Activated T-helper 17 cell treated with anti-CD3 and anti-CD28 coated beads, Interleukin-2, amount 50 U/mL, for 72 hours (primary cell): ENCODE results near the gene SCYL1. TPM values are rescaled to one million over a fixed set of nuclear protein-coding genes. Genes with fewer than 3 reads are reported as not detected.
A peak's percentile ranks its signal among the peaks of the same experiment; 100 is the strongest.

Experiments
- ATAC-seq: fragments of 150-1000 bp; cut with Tn5 transposase; replicated peaks from 2 replicates; pipeline ENCODE4 v1.10.0; 2021; ENCODE audit warnings: mild to moderate bottlenecking, moderate library complexity
- H3K27ac Mint-ChIP-seq: one replicate; pipeline ENCODE4 v1.8.0; 2022; ENCODE audit warnings: mixed read lengths
- H3K27me3 Mint-ChIP-seq: one replicate; pipeline ENCODE4 v1.8.0; 2022; ENCODE audit warnings: mixed read lengths
- H3K36me3 Mint-ChIP-seq: one replicate; pipeline ENCODE4 v1.8.0; 2022; ENCODE audit warnings: low read depth, mild to moderate bottlenecking, mixed read lengths
- H3K4me1 Mint-ChIP-seq: one replicate; pipeline ENCODE4 v1.8.0; 2022; ENCODE audit warnings: mixed read lengths
- H3K4me3 Mint-ChIP-seq: one replicate; pipeline ENCODE4 v1.8.0; 2022; ENCODE audit warnings: mild to moderate bottlenecking, mixed read lengths
- H3K9me3 Mint-ChIP-seq: one replicate; pipeline ENCODE4 v1.8.0; 2022; ENCODE audit warnings: mixed read lengths
- total RNA-seq, 2 donors: library from RNA; stranded (reverse); gene quantifications; one replicate each; pipeline ENCODE4 v1.2.3, GENCODE V29; 2022

The SCYL1 gene
- 10 to 100 TPM; 80.4 to 86.8 TPM for total RNA-seq

DNA sequence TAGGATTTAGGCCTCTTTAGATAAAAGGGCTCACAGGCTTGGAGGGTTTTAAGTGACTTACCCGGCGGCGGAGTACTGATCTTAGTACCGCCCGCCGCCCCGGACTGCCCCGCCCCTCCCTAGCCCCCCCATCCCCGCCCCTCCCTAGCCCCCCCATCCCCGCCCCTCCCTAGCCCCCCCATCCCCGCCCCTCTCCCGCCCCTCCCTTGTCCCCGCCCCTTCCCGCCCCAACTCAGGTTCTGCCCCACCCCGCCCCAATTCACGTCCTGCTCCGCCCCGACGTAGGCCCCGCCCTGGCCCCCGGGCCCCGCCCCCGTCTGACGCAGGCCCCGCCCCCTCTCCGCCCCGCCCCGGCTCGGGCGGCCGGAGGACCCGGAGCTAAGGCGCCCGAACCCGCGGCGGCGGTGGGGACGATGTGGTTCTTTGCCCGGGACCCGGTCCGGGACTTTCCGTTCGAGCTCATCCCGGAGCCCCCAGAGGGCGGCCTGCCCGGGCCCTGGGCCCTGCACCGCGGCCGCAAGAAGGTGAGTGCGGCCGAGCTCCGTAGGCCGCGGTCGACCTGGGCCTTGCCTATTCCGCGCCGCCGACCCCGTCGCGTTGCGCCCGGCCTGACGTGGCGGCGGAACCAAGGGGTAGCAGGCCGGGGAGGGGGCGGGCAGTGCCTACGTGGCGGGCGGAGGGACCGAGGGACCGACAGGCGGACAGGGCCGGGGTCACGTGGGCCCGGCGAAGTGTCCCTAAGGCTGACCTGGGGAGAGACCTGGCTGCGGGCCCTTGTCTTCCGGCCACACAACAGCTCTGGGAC, at the start of gene SCYL1:
TSS of gene SCYL1 (plus strand) at position 343 of the 805 bp plus-strand sequence. CDS start at position 414, 71 bp downstream.
- H3K36me3 Mint-ChIP-seq = peaks cover 36% of the 10 kb centered on the region
- H3K27me3 Mint-ChIP-seq = no peaks in the 10 kb centered on the region
- H3K4me3 Mint-ChIP-seq = peak within 1 kb of the TSS; percentile 89
- H3K9me3 Mint-ChIP-seq = no peaks in the 10 kb centered on the region
- peaks cover 34% of the 10 kb centered on the region for H3K4me1 Mint-ChIP-seq
- peak; percentile 90 for ATAC-seq
- H3K27ac Mint-ChIP-seq = peak within 1 kb of the TSS; percentile 91

DNA sequence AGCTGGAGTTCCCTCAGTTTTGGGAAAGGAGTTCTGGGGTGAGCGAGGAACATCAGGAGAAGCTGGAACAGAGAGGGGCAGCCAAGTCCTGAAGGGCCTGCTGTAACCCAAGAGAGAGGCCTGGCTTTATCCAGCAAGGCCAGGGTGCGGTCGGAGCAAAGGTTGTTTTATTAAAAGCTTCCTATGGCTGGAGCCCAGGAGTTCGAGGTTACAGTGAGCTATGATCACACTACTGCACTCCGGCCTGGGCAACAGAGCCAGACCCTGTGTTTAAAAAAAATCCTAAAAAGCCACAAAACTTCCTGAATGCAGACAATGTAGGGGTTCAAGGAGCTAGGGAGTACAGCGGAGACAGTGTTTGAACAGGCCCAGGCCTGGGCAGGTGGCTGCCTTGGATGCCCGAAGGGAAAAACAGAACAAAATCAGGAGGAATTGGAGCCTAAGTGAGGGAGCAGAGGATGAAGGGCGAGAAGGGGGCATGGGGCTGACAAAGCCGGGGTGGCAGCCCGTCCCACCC, 48.2 kb upstream of the SCYL1 start:
- Mint-ChIP-seq H3K4me1 (peaks cover 11% of the 10 kb centered on the region), H3K27me3 (no peaks in the 10 kb centered on the region), H3K4me3 (peak overlapping the region; percentile 93), H3K27ac (peak overlapping the region; percentile 97), H3K9me3 (no peaks in the 10 kb centered on the region), H3K36me3 (peaks cover 16% of the 10 kb centered on the region)
- ATAC-seq = no peak

- H3K36me3 Mint-ChIP-seq = peaks cover 16% of the 10 kb centered on the region
- peak overlapping the region; percentile 97 for H3K27ac Mint-ChIP-seq
- H3K9me3 Mint-ChIP-seq = no peaks in the 10 kb centered on the region
- peak; percentile 93 for ATAC-seq
- H3K4me3 Mint-ChIP-seq = peak overlapping the region; percentile 93
- no peaks in the 10 kb centered on the region for H3K27me3 Mint-ChIP-seq
- H3K4me1 Mint-ChIP-seq = peaks cover 5% of the 10 kb centered on the region
These were observed 47.5 kb upstream of the SCYL1 start for GRCh38 chr11:65477149-65477965.

DNA sequence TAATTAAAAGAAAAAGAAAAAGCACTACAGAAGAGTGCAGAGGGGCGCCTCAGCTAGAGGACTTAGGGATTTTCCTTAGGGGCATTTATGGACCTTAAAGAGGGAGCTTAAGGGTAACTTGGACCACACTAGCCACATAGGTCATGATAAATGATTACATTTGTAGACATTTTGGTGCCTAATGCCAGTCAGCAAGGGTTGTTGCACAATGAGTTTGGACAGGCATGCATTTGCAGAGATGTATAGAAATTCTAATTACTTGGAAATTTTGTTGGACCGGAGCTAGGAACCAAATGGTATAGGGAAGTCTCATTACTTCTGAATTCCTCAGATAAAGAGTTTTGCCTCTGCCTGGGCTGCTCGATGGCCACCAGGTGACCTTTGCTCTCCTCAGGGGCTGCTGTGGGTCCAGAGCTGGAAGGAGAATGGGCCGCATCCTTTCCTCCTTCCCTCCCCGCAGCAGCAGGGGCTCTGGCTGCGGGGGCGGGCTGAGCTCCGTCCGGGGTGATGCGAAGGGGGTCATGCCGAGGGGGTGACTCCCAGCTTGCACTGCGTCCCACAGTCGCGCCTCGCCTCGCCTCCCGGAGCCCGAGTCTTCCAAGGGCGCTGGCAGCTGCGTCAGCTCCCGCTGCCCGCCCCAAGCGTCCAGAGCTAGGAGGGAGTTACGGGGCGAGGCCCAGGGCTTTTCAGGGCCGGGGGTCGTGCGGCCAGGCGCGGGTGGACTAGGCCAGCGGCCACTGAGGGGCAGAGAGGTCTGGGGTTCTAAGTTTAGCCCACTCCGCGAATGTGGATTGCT, 46.3 kb upstream of the SCYL1 start:
- H3K36me3 Mint-ChIP-seq = peaks cover 16% of the 10 kb centered on the region
- H3K27ac Mint-ChIP-seq = peak overlapping the region; percentile 97
- no peaks in the 10 kb centered on the region for H3K9me3 Mint-ChIP-seq
- H3K4me3 Mint-ChIP-seq = peak overlapping the region; percentile 93
- no peaks in the 10 kb centered on the region for H3K27me3 Mint-ChIP-seq
- peaks cover 5% of the 10 kb centered on the region for H3K4me1 Mint-ChIP-seq
- ATAC-seq = no peak

DNA sequence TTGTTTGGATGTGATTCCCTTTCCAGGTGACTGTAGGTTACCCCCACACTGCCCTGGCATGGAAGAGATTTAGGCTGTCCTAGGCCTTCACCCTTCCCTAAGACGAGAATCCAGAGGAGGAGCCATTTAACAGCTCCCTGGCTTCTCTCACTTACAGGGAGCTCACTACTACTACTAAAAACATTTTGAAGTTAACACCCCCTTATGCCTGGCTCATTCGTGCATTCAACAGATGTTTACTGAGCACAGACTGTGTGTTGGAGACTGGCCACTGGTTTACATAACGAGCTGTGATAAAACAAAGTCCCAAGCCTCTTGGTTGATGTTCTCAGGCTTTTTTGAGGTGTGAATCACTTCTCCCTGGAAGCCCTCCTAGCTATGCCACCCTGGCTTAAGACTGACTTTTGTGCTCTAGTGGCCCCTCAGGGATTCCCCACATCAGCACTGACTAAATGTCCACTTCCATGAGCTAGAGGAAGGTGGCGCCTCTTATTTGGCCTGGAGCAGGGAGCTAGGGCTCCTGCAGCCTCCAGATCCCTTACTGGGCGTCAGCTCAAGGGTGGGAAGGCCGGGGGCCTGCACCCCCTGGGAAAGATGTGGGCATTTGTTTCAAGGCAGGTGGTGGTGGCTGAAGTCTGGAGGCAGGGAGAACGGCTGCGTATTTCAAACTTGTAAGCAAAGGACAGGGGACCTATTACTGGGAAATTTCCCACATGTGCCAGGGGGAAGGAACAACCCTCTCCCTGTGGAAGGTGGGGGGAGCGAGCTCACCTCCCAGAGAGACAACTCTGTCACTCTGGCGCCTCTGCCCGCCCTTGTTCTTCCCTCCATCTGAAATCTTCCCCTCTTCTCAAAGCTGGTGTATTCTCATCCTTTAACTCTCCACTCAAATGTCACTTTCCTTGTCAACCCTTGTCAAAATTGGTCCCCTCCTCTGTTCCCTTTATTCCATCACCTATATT, 45.4 kb upstream of the SCYL1 start:
- Mint-ChIP-seq H3K9me3 (no peaks in the 10 kb centered on the region), H3K4me1 (peaks cover 5% of the 10 kb centered on the region), H3K4me3 (peak overlapping the region; percentile 29), H3K36me3 (peaks cover 16% of the 10 kb centered on the region), H3K27ac (peak overlapping the region; percentile 9), H3K27me3 (no peaks in the 10 kb centered on the region)
- no peak for ATAC-seq

- Mint-ChIP-seq H3K4me1 (peaks cover 5% of the 10 kb centered on the region), H3K4me3 (no peak overlapping the region), H3K9me3 (no peaks in the 10 kb centered on the region), H3K27ac (no peak overlapping the region), H3K27me3 (no peaks in the 10 kb centered on the region), H3K36me3 (peaks cover 6% of the 10 kb centered on the region)
- no peak for ATAC-seq
These were observed 42.5 kb upstream of the SCYL1 start for GRCh38 chr11:65482306-65482850.

DNA sequence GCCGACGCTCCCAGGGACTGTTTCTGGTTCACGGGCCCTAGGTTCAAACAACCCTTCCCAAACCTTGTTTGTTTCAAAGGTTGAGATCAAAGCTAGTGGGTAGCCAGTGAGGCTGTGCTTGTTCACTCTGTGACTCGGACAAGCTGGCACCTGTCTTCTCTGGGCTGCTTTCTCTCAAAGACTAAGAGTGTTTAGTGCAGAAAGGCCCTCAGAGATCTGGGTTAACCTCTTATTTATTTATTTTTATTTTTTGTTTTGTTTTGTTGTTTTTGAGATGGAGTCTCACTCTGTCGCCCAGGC, 39.0 kb upstream of the SCYL1 start:
- H3K27me3 Mint-ChIP-seq = no peaks in the 10 kb centered on the region
- no peak overlapping the region for H3K27ac Mint-ChIP-seq
- H3K9me3 Mint-ChIP-seq = no peaks in the 10 kb centered on the region
- no peaks in the 10 kb centered on the region for H3K36me3 Mint-ChIP-seq
- H3K4me3 Mint-ChIP-seq = no peak overlapping the region
- peaks cover 4% of the 10 kb centered on the region for H3K4me1 Mint-ChIP-seq
- ATAC-seq = no peak

- Mint-ChIP-seq H3K27me3 (no peaks in the 10 kb centered on the region), H3K9me3 (no peaks in the 10 kb centered on the region), H3K36me3 (no peaks in the 10 kb centered on the region), H3K4me3 (no peak overlapping the region), H3K4me1 (peaks cover 4% of the 10 kb centered on the region), H3K27ac (peak overlapping the region; percentile 52)
- no peak for ATAC-seq
These were observed 38.1 kb upstream of the SCYL1 start for GRCh38 chr11:65486570-65487466.

- peaks cover 12% of the 10 kb centered on the region for H3K4me1 Mint-ChIP-seq
- H3K36me3 Mint-ChIP-seq = no peaks in the 10 kb centered on the region
- H3K9me3 Mint-ChIP-seq = no peaks in the 10 kb centered on the region
- peak; percentile 45 for ATAC-seq
- no peak overlapping the region for H3K4me3 Mint-ChIP-seq
- H3K27me3 Mint-ChIP-seq = no peaks in the 10 kb centered on the region
- peak overlapping the region; percentile 52 for H3K27ac Mint-ChIP-seq
These were observed 37.2 kb upstream of the SCYL1 start for GRCh38 chr11:65487467-65488272.

DNA sequence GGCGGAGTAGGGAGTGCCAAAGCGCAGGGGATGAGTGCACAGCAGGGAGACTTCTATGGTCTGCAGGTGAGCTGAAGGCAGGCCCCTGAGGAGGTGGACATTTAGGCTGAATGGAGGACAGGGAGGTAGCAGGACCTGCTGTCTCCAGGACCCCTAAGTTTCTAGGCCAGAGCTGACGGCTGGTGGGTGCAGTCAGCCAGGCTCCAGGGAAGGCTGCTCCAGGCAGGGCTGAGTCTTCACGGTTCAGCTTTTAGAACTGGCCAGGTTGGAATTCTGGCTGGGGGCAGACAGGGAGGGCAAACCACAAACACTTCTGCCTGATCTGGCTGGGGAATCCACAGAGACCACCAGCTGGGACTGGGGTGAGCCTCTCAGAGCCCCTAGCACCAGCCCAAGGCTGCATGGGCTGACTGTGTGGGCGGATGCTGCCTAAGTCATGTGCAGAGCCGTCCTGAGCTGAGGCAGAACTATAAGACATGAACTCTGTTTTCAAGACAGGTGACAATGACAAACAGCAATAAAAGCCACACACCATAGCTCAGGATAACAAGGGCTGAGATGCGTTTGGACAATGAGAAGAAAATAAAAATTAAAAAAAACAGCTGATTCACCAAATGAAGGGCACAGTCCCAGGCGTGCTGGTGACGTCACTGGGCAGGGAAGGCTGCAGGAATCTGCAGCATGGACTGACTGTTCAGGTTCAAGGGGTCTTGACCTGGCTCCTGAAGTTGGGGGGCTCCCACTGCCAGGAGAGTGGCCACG, 36.4 kb upstream of the SCYL1 start:
- peak overlapping the region; percentile 52 for H3K27ac Mint-ChIP-seq
- H3K4me1 Mint-ChIP-seq = peaks cover 17% of the 10 kb centered on the region
- peaks cover 6% of the 10 kb centered on the region for H3K36me3 Mint-ChIP-seq
- no peaks in the 10 kb centered on the region for H3K27me3 Mint-ChIP-seq
- no peaks in the 10 kb centered on the region for H3K9me3 Mint-ChIP-seq
- ATAC-seq = no peak
- no peak overlapping the region for H3K4me3 Mint-ChIP-seq

DNA sequence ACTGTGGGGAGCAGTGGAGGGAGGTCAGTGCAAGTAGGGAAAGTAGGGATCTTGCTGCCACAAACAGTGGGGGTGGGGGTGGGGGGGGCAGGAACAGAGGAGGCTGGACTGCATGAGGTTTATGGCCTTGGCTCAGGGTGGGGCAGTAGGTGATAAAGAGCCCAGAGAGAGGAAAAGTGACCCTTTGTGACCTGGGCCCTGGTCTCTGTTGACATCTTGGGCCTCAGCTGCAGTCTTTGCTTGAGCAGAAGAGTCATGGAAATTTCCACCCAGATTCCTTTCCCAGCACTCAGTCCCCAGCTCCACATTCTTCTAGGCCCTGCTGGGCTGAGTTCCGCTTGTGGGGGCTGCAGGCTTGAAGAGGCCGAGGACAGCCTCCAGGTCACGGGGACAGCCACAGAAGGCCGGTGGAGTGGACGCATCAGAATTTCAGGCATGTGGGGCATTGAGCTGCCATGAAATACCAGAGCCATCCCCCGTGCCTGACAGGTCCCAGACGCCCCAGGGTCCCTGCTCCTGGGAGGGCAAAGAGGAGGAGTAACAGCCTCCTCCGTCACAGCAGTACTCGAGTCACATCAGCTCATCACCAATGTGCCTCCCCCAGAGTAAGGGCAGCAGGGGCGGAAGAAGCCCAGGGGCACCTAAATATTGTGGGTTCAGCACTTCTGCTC, 35.7 kb upstream of the SCYL1 start:
- no peak overlapping the region for H3K4me3 Mint-ChIP-seq
- no peaks in the 10 kb centered on the region for H3K27me3 Mint-ChIP-seq
- no peaks in the 10 kb centered on the region for H3K9me3 Mint-ChIP-seq
- peaks cover 17% of the 10 kb centered on the region for H3K4me1 Mint-ChIP-seq
- no peak overlapping the region for H3K27ac Mint-ChIP-seq
- no peak for ATAC-seq
- H3K36me3 Mint-ChIP-seq = peaks cover 6% of the 10 kb centered on the region
